Ecto neural progenitor cell (in vitro differentiated cells): ENCODE results near the gene HOXD1.

ENCODE experiments used
- DNase-seq: peaks from one replicate; pipeline ENCODE4 v3.0.0-alpha.2; 2018; ENCODE audit warnings: low spot score

HOXD1 gene

DNA sequence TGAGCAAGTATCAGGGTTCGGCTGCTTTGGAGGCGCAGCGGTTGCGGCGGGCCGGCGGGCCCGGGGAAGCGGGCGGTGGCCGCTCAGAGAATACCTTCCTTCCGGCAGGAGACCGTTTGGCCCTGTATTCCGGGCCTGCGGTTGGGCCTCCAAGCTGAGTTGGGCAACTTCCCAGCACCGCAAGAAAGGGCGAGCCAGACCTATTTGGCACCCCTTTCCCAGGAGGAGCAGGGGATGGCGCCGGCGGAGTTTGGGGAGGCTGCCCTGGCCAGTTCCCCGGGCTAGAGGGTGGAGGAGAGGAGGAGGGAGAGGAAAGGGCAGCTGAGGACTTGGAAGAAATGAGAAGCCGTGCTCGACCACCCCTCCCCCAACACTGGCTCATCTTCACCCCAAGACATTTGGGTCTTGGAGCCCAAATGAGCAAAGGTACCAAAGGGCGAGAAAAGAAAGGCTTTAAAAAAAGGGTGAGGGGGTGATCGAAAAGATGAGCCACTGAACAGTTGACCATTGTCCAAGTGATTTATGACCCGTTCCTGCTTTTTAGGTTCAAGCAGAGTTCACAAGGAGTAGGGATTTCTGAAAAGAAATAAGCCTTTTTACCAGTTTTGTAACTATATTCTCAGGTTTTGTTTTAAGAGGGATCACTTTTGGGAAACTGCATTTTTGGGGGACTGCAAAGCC, 23.0 kb upstream of the HOXD1 start:
- DNase-seq: peak; percentile 42

DNA sequence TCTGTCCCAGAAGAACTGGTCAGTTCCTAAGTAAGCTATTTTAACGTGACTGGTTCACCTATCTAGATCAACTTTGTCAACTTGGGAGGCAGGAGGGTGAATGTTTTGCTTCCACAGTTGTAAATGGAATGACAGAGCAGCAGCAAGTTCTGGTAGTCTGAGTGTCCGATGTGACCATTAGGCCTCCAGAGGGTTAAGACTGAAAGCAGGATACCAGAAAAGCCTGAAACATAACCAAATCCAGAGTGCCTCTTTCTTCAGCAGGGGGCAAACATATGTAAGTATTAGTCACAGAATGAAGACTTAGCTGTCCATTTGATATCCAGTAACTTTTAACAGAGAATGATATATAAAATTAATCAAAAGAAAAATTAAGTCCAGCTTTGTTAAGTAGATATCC, 22.2 kb upstream of the HOXD1 start:
- no peak for DNase-seq

DNA sequence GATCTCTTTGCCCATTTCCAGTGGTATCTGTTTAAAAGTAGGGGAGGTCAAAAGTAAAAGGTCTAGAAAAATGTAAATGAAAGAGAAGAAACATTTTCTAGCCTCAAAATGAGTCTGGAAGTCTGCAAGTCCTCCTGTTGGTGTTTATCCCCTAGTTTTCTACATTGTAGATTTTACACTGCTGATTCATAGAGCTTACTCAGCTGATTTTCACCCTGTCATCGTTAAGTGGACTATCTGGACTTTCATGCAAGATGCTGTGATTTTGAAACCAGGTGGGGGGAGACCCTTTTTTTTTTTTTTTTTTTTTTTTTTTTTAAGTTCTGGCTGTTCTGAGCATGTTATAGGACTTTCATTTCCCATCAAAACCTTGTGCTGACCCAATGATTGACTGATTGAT, 21.1 kb upstream of the HOXD1 start:
- DNase-seq: no peak

GRCh38 chr2:176169181-176169580, 19.3 kb upstream of the HOXD1 start:
- DNase-seq: no peak

GRCh38 chr2:176169711-176170110, 18.8 kb upstream of the HOXD1 start:
- DNase-seq: no peak

GRCh38 chr2:176170602-176171305, 17.7 kb upstream of the HOXD1 start:
- DNase-seq: no peak

DNA sequence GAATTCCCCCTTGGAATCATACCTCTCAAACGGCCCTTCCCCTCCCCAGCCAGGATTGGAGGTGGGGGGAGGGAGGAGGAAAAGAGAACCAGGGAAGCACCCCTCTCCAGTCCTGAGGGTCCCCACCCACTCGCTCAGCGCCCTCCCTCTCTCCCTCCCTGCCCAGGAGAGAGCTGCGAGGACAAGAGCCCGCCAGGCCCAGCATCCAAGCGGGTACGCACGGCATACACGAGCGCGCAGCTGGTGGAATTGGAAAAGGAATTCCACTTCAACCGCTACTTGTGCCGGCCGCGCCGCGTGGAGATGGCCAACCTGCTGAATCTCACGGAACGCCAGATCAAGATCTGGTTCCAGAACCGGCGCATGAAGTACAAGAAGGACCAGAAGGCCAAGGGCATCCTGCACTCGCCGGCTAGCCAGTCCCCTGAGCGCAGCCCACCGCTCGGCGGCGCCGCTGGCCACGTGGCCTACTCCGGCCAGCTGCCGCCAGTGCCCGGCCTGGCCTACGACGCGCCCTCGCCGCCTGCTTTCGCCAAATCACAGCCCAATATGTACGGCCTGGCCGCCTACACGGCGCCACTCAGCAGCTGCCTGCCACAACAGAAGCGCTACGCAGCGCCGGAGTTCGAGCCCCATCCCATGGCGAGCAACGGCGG, 17.0 kb upstream of the HOXD1 start:
- DNase-seq: no peak

DNA sequence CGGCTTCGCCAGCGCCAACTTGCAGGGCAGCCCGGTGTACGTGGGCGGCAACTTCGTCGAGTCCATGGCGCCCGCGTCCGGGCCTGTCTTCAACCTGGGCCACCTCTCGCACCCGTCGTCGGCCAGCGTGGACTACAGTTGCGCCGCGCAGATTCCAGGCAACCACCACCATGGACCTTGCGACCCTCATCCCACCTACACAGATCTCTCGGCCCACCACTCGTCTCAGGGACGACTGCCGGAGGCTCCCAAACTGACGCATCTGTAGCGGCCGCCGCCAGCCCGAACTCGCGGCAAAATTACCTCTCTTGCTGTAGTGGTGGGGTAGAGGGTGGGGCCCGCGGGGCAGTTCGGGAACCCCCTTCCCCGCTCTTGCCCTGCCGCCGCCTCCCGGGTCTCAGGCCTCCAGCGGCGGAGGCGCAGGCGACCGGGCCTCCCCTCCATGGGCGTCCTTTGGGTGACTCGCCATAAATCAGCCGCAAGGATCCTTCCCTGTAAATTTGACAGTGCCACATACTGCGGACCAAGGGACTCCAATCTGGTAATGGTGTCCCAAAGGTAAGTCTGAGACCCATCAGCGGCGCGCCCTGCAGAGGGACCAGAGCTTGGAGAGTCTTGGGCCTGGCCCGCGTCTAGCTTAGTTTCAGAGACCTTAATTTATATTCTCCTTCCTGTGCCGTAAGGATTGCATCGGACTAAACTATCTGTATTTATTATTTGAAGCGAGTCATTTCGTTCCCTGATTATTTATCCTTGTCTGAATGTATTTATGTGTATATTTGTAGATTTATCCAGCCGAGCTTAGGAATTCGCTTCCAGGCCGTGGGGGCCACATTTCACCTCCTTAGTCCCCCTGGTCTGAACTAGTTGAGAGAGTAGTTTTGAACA, 16.2 kb upstream of the HOXD1 start:
- peak; percentile 59 for DNase-seq

GRCh38 chr2:176172895-176173566, 15.4 kb upstream of the HOXD1 start:
- no peak for DNase-seq

GRCh38 chr2:176173567-176174381, 14.7 kb upstream of the HOXD1 start:
- DNase-seq: no peak

DNA sequence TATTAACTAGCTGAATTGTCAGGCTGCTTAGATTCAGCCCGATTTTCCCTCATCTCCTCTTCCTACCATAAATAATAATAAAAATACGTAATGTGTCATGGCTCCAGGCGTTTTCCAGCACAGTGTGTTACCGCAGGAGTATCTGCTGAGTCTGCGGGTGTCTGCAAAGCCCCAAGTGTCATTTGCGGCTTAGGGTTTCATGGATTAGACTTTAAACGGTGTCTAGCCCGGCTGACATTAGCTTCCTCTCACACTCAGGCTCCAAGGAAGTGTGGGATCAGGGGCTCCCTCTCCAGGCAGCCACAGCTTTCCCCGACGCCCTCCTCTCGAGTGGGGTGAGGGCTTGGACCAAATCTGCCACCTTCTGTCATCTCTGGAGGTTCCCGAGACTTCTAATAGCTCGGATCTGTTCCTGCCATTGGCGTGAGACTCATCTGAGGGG, 14.1 kb upstream of the HOXD1 start:
- peak; percentile 50 for DNase-seq

- DNase-seq: peak; percentile 79
These were observed 13.4 kb upstream of the HOXD1 start for GRCh38 chr2:176174824-176175708.

DNA sequence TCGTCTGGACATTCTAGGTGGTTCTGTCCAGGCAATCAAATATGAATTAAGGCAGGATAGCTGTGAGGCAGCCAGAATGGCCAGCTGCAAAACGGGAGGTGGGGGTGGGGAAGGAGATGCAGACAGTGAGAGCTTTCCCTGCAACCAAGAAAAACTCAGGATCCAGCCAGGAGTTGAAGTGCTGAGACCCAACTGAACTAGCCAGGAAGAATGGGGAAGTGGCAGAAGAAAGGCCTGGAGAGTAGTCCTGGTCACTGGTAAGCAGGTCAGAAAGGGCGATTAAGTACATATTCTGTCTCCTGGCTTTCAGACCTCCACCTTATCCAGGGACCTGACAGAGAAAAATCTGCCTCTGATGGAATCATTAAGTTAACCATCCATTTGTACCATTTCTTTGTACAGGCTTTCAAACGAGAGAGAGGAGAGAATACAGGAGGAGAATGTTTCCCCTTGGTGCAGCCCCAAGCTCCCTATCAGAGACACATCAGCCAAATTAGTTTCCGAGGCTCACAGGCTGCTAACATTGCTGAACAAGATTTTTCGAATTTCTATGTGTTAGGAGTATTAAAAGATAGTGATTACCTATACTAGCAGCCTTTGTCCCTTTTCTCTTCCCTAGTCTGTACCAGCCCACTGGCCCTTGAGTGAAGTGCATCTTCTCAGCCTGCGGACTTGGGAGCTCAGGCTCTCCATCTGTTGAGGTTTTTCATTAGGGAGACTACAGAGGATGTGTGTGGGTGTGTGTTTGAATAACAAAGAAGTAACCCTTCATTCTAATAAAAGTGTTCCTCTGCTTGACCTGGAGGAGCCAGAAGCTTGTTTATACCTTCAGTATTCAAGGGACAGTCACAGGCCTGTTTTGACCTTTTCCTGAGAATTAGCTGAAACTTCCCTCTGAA, 12.5 kb upstream of the HOXD1 start:
- DNase-seq: no peak

GRCh38 chr2:176177580-176178037, 10.9 kb upstream of the HOXD1 start:
- no peak for DNase-seq

DNA sequence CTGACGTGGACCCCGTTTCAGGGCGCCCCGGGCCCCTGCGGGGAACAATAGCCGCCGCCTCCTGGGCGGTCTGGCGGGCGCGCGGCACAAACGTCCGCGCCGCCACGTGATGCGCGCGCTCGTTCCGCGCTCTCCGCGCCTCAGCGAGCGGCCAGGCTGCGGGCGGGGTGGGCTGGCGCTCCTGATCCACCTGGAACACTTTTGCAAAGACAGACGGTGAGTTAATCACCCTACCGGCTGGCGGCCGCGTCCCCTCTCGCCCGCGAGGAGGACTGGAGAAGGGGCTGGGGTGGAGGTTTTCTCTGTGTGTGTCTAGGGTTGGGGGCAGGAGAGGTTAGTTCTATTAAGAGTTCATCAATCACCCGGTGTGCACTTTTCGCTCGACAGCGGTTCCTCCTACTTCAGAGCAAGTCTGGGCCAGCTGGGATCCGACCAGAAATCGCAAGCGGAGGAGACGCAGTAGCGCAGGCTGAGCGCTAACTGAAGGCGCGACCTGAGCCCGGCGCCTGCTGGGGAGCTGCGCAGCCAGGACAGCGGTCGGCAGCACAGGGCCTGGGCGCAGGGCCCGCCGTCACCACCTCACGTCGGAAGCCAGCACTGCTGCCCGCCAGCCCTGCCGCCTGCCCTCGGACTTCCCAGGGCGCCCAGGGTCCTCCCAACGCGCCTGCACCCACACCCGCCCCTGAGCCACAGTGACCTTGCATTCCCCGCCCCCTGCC, 10.3 kb upstream of the HOXD1 start:
- DNase-seq: no peak

DNA sequence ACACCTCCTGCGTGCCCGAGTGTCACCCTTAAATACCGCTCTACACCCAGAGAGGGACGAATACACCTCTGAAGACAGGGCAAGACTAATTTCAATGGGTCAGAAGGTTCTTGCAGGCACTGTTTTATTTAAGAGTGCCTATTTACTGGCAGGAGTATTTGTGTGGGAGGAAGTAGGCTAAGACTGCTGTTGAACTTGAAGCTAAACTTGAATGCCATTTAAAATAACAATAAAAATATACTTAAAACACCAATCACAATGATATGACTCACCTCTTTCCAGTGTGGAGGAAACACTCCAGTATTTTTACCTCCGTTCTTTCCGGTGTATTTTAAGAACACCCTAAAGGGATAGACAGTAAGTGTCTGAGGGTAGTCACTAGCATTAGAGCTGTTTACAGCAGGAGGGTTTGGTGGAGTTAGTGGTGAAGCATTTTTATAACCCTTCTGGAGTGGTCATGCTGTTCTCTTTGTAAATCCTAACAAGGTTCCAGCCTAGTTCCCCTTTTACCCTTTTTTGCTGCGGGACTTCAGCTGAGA, 9.6 kb upstream of the HOXD1 start:
- DNase-seq: no peak

GRCh38 chr2:176181551-176181950, 6.9 kb upstream of the HOXD1 start:
- DNase-seq: no peak

GRCh38 chr2:176182671-176183070, 5.8 kb upstream of the HOXD1 start:
- no peak for DNase-seq
